Stimulated activated CD4-positive, alpha-beta T cell treated with anti-CD3 and anti-CD28 coated beads, Interleukin-2, amount 100 ng/mL, for 24 hours (primary cell): ENCODE data around the gene ZCCHC24.

Experiments used
- DNase-seq, 2 donors: peaks; one replicate each; pipeline ENCODE4 v3.0.0-alpha.2; 2020

The ZCCHC24 gene

DNA sequence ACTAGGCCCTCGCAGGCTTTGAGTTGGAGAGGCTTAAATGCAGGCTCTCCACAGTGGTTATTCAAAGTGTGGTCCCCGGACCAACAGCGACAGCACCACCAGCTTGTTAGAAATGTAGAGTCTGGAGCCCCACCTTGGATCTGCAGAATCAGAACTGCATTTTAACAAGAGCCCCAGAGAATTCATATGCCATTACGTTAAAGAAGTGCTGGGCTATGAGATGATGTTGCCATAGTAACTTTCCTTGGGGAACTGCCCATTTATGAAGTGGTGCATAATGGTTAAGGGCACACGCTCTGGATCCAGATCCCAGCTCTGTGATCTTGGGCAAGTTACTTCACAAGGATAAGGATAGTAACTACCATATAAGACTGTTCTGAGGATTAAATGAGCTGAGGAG lies 48.9 kb downstream of the ZCCHC24 start:
- no peak for DNase-seq

DNA sequence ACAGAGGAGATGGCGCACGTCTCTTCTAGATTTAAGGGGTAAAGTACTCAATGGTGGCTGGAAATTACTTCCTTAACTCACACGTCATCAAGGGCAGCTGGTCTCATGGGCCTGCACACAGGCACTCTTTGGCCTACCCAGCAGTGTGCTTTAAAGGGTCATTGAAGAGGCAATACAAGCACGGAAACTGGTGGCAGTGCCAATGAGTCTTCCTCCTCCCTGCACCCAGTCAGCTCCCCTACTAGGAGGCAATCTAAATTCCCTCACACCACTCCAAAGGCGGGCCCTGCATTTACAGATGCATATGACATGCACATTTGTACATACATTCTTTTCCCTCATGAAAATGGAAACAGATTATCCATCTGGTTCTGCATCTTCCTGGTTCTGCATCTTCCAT lies 50.8 kb downstream of the ZCCHC24 start:
- no peak for DNase-seq

DNA sequence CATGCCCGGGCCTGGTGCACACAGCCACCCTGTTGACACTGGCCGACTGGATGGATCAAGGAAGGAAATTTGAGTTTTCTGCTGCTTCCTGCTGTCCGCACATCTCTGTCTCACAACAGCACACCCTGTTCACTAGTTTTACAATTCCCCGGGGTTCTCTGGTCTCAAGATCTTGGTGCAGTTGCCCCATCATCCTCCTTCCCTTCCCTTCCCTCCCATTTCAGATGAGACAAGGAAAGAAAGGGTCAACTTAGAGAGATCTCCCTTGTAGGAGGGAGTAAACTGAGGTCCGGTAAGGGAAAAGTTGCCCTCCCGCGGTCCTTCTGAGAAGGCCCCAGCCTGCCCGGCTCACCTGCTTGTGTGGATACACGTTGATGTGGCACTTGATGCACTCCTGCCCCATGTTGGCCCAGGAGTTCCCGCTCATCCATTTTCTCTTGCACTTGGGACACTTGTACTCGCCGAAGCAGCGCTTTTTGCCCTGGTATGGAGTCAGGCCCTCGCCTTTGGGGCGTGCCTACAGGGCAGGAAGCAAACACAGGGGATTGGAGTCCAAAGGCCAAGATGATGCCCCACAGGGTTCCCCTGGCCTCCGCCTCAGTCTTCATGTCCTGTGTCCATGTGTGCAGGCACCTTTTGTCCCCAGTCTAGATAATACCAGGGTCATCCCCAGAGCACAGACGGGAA lies 51.4 kb downstream of the ZCCHC24 start:
- no peak for DNase-seq

DNA sequence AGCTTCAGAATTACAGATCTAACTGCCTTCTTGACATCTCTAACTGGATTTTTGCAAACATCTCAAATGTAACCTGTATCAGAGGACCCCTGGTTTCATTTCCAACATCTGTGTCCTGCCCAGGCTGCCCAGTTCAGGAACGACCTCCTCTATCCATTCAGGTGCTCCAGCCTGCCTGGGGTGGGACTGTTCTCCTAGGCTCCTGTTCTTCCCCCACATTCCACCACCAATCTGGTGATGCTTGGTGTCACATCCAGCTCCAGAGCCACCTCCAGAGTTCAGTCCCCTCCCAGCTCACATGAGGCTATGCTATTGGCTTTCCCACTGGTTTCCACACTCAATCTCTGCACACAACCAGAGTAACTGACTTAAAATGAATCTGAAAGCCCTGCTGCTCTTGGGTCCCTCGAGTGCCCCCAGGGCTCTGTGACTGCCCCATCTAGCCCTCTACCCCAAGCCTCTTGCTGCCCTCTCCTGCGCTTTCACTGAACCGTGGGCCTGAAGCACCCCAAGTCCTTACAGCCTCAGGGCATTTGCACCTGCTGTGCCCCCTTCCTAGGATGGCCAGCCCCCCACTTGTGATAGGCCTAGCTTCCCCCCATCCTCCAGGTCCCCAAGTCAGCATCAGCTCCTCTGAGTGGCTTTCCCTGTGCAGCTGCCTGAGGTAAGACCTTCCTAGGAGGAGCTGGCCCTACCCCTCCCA lies 52.1 kb downstream of the ZCCHC24 start:
- DNase-seq, result no peak

DNA sequence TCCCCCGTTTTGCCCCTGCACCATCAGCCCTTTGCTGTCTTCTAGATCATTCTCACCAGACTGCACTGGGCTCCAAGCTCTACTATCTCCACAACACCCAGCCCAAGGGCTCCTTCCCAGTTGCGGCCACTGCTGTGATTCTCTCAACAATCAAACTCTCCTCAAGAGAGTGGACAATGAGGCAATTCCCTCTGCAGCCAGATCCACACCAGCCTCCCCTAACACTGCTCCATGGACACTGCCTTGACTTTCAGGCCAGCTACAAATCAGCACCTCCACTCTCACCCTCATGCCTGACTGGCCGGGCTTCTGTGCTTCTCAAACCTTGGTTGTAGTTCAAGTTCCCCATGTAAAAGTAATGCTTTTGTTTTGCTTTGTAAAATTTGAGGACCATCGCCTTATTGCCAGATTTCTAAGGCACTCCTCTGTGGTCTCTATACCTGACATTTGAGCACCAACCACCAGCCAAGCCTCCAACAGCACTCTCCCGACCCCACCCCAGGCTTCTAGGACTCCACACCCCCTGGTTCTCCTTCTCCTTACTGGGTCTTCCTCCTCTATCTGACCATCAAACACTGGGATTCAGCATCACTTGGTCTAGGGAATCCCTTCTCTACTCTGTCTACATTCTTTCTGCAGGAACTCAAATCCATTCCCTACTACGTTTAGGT lies 52.8 kb downstream of the ZCCHC24 start:
- DNase-seq, result no peak

DNA sequence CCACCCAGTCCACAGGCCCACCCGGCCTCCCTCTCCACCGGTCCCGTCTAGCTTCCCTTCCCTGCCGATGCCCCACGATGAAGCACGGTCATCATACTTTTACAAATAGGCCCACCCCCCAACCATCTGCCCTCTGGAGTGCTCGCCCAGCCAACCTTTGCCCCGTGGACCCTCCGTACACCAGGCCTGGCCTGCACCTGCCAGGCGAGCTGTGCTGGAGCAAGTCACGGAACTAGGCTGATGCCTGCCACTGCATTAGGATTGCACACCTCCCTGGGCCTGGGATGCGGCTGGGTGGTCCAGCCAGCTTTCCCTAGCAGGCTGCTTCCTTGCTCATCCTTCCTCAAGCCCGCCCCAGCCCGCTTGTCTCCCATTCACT lies 53.4 kb downstream of the ZCCHC24 start:
- no peak for DNase-seq

DNA sequence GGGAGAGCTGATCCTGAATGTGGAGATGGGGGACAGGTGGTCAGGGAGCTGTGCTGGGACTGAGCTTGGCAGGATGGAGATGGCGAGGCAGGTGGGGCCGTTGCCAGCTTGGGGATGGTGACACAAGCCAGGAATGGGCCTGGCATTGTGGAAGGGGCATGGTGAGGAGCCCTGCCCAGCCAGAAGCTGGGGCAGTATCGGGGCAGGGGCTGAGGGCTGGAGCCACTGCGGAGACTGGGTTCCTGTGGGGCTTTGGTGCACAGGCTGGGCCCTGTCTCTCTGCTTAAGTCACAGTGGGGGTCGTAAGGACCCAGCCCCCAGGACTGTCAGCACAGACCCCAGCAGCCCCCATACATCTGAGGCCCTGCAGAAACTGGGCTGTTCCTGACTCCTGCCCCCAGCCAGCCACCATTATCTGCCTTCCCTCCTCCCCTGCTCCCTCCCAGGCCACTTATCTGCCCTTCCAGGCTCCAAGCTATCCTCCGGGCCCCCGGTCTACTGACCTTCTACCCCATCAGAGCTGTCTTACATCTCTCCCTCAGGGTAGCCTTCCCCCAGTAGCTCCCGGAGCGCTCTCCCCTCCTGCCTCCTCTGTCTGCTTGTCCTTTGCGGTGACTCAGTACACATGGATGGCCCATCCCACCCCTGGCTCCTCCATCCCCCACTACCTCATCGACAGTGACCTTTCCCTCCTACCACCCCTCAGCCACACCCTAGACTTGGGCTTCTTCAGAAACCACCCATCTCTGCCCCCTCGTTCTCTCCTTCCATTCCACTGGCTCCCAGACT lies 54.0 kb downstream of the ZCCHC24 start:
- no peak for DNase-seq

DNA sequence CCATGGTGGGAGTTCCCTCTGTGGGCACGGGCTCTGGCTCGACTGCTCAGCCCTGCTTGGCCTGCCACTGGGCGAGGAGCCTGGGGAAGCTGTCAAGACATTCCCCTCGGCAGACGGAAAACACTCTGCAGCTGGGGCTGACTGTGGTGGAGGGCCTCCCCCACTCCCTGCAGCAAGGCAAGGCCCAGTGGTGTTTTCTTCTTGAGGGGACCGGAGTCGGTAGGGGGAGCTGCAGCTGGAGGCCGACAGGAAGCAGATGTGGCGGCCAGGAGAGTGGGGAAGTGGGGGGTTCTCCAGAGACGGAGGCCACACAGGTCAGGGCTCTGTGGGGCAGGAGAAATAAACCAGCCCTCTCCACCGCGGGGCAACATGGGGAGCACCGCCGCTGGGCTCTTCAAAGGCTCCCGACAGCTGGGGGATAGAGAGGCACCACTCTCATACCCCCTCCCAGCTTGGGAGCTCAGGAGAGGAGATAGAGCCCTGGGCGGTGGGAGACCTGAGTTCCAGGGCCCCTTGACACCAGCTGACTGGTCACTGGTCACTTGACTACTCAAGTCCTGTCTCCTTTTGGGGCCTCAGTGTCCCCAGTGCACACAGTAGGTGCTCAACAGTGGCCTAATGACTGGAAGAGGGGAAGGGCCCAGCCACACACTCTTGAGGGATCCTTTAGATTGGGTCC lies 54.7 kb downstream of the ZCCHC24 start:
- no peak for DNase-seq

DNA sequence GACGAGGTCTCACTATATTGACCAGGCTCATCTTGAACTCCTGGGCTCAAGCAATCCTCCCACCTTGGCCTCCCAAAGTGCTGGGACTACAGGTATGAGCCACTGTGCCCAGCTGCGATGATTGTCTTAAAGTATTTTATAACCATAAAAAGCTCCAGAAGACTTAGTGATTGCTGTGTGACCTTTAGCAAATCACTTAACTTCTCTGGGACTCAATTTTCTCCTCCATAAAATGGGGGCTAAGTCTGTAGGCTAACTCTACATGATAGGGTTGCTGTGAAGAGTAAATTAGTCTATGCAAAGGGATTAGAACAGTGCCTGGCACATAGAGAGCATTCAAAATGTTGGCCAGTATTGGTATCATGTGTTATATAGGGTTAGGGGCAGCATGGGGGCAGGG lies 55.4 kb downstream of the ZCCHC24 start:
- no peak for DNase-seq

DNA sequence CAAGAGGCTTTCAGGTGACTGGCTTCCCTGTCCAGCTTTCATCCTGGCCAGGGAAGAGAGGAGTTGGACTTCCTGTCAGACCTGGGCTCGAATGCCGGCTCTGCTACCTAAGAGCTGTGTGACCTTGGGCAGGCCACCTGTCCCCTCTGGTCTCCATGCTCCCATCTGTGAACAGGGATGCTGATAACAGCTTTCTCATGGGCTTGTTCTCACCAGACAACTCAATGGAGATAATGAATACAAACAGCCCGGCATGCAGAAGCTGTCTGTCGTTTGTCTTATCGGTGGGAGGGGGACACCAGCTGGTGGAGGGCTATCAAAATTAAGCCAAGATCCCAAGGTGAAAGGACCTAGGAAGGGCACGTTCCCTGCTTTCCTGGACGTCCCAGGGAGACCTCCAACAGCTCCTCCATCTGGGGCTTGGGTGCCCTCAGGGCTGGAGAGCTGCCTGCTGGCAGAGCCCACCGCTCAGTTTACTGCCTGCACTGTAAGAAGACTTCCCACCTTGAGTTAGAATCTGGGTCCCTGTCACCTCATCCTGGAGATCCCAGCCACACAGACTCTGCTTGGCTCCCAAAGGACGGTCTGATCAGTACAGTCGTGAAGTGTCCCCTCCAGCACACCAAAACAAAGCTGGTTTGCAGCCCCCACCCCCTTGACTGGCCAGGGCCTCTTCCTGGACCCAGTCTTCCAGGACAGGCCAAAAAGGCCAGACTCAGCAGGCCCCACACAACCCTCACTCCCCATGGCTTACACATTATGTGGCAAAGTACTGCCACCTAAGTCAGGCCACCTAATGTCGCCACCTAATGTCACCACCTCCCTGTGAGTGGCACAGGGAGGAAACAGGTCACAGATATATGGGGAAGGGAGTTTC lies 57.2 kb downstream of the ZCCHC24 start:
- DNase-seq, result no peak

DNA sequence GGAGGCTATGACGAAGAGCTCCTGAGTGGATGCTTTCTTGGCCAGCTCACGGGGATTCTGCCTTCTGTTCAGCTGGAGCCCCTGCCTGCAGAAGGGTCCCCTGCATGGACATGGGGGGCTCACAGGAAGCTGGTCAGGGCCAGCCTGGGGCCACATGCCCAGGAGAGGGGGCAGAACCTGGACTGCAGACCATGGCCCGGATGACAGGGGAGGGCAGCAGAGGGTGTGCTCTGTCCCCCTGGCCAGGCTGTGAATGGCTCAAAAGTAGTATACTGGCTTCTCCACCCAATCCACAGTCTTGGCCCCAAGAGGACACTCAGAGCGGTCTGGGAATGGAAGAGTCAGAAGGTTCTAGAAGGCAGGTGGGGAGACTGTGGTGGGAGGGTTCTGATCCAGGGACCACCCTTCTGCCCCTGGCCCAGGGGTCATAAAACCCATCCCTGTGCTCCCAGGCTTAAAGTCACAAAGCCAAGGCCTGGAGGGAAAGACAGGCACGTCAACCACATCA lies 57.9 kb downstream of the ZCCHC24 start:
- peak in 1 of 2 donors; percentile 10 for DNase-seq

DNA sequence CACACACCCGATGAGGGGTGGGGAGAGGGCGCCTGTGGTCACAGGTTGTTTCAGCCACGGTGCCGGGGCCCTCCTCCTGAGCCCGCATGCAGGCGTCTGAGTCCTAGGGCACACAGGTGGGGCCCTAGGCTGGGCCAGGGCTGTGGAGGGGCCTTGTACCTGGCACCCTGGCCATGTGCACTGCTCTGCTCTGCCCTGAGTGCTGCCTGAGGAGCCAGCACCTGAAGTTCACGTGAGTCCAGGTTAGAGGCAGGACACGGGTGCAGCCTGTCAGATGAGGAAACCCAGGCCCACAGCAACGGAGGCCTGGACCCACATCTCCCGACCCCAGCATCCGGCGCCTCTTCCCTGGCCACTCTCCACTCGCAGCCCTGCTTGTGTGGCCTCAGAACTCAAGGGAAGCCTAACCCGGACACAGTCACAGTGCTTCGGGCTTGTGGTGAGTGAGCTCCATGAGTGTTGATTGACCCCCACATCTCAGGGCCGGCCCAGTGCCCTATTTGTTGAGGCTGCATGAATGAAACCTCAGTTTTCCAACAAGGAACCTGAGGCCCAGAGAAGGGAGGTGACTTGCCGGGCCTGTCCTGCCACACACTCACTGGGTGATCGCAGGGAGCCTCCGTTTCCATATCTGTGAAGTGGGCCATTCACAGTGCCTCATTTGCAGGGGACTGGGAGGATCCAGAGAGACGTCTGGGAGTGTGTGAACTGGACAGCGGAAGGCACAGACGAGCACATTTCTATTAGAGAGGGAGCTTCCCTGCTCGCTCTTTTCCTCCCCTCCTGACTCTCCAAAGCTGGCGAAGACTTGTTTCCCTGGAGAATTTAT lies 58.6 kb downstream of the ZCCHC24 start:
- DNase-seq, result peak in 1 of 2 donors; percentile 6

DNA sequence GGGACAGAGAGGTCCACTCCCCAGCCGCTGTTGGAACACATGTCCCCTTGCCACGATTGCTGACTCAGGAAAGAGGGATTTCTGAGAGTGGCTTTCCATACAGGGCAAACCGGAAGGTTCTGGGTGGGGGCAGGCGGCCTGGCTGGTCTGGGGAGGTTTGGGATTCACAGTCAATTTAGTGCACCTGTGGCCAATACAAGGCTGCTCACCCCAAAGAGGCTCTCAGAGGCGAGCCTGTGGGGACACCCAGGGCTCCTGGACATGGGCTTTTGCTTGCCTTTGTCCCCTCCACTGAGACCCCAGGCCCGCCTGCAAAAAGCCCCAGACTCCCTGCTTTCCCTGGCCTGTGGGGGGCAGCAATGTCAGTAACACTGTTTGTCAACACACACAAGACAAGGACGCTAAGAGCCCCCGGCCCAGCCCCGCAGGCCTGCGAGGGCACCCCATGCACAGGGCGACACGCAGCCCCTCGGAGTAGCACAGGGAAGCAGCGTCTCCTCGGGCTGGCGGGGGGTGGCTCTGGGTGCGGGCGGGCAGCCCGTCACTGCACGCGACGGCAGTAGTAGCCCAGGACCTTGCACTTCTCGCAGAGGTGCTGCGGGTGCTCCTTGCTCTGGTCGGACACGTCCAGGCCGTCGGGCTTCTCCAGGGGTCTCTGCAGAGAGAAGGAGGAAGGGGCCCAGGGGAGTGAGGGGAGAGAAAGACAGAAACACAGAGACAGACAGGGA lies 59.5 kb downstream of the ZCCHC24 start:
- DNase-seq, result peak in 1 of 2 donors; percentile 11

DNA sequence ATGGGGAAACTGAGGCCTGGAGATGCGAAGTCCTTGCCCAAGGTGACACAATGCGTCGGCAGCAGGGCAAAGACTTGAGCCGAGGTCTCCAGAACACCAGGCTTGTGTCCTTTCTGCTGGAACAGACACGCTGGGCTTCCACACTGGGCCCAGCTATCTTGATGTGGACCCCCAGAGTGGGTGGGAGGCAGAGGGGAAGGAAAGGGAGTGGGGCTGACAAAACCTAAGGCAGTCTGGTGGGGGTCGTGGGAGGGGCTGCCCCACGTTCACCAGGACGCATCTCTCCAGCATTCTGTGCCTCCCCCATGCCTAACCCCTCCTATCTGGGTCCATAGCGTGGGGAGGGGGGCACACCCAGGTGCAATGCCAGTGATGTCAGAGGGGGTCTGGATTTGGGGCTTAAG lies 60.0 kb downstream of the ZCCHC24 start:
- DNase-seq, result peak in 1 of 2 donors; percentile 11

DNA sequence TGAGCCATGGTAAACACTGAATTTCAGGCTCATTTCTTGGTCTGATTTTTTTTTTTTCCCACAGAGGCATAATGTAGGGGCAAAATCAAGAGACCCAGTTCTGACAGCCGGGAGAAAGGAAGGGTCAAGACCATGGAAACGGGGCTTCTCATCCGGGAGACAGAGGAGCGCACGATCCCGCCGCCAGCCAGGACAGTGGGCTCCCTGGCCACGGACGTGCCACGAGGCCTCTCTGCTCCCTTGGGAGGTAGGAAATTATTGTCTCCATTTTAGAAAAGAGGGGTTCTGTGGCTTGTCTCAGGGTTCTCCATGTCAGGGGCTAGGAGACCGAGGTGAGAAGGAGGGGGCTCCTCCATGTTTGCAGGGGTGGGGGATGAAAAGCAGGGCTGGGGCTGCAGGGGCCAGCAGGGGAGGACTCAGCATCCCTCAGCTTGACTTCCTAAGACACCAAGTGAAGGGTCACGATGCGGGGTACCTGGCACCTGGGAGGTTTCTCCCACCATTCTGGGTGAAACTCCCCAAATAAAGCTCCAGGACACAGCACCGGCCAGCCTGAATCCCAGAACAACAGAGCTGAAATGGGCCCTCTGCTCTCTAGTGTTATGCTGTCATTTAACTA lies 60.5 kb downstream of the ZCCHC24 start:
- DNase-seq, result no peak

DNA sequence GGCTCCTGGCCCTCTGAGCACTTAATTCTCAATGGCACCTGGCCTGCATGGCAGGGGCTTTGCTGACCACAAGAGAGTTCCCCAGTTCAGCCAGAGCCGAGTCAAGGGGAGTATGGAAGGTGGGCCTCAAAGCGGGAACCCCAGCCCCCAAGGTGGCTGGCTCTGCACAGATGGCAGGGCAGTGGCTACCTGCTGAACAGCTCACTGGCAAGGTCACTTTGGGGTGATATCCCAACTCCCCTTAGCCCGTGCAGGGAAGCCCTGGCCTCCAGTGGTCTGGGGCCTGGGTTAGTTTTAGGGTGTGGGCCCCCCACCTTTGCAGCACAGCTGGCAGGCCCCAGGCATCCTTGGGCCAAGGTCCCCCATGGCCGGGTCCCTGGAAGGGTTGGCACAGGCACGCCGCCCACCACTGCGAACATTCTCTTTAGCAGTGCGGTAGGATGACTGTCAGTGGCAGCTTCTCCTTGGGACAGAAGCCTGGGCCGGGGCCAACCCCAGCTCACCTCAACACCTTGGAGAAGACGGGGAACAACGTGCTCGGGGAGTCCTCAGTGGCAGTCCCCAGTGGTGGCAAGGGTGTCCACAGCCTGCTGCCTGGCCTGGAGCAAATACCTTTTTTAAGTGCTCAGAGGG lies 61.3 kb downstream of the ZCCHC24 start:
- DNase-seq, result peak in 1 of 2 donors; percentile 11

DNA sequence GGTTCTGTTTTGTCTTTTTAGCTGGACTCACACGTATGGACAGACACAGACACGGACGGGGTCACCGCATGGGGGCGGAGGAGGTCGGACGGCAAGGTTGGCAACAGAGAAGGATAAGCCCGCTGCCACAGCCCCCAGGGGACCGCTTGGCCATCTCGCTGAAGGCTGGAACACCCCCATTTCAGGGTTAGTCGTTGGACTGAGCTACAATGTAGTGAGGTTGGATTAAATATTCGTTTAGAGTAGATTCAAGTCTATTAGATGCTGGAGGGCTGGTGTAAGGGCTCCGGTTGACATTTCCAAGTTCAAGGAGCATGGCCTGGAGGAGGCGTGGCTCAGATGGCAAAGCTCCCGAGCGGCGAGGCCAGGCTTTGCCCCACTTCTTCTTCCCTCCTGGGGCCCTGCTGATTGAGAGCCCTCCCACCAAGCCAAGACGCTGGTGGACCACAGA lies 62.9 kb downstream of the ZCCHC24 start:
- peak in 1 of 2 donors; percentile 11 for DNase-seq

DNA sequence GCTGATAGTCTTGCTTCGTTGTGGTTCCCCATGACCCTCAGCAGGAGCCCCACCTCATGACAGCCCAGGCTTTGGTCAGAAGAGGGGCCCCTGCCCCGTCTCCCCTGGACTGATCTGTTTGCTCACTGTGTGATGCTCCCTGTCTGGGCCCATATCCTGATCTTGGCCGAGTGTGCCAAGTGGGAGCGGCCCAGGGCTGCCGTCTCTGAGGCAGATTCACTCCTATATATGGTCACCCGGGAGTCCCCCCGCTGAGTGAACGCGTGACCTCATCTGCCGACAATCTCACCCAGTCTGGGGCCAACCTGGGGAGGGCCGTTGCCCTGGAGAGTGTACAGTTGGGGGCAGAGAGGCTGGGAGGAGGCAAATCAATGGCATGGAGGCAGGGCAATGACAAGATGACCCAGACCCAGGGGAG lies 63.6 kb downstream of the ZCCHC24 start:
- peak in 1 of 2 donors; percentile 10 for DNase-seq
